Mononuclear cell (primary cell): ENCODE measurements around the gene ZIM2. TPM values are rescaled to one million over a fixed set of nuclear protein-coding genes. Genes with fewer than 3 reads are reported as not detected.
"Not testable (repeated sequence)": the region's sequence is repeated elsewhere in the genome, so short reads cannot be mapped to it uniquely, and the experiment has no call there.

ENCODE experiments used
- H3K27me3 ChIP-seq: 2 replicates; pipeline ENCODE4 v1.6.0; 2011; ENCODE audit warnings: low read length, control low read depth; ENCODE audit not compliant: insufficient read depth
- H3K4me1 ChIP-seq: 2 replicates; pipeline ENCODE4 v1.5.1; 2011; ENCODE audit warnings: mild to moderate bottlenecking, low read length, control low read depth; ENCODE audit not compliant: insufficient read depth
- H3K4me3 ChIP-seq: 2 replicates; pipeline ENCODE4 v1.5.1; 2011; ENCODE audit warnings: mild to moderate bottlenecking, low read length, moderate library complexity
- H3K9me3 ChIP-seq: 2 replicates; pipeline ENCODE4 v1.5.1; 2011; ENCODE audit warnings: low read depth, mild to moderate bottlenecking, control low read depth, low read length
- total RNA-seq: library from RNA; depleted of rRNA; stranded (reverse); fragments of >200 nt; gene quantifications from one replicate; pipeline ENCODE4 v1.2.3, GENCODE V29; 2012

ZIM2 gene
- not detected for total RNA-seq

- H3K9me3 ChIP-seq: no peaks in the 10 kb centered on the region
- peaks cover 5% of the 10 kb centered on the region for H3K4me1 ChIP-seq
- H3K4me3 ChIP-seq: no peak within 1 kb of the TSS
- H3K27me3 ChIP-seq: peaks cover 21% of the 10 kb centered on the region
Observed at GRCh38 chr19:56840451-56841192, at the start of gene ZIM2, which contains the start of gene PEG3. Gene ZIM2, minus strand, starts transcription at chr19:56840726. Its CDS starts 16,449 bp downstream, at chr19:56824277. Gene PEG3, minus strand, starts transcription at chr19:56840726. Its CDS starts 16,071 bp downstream, at chr19:56824655.

GRCh38 chr19:56885173-56885985, 44.9 kb upstream of the ZIM2 start:
- H3K4me3 ChIP-seq: no peak overlapping the region
- no peaks in the 10 kb centered on the region for H3K27me3 ChIP-seq
- no peaks in the 10 kb centered on the region for H3K4me1 ChIP-seq
- peaks cover 6% of the 10 kb centered on the region for H3K9me3 ChIP-seq

- no peaks in the 10 kb centered on the region for H3K4me1 ChIP-seq
- no peak overlapping the region for H3K4me3 ChIP-seq
- H3K9me3 ChIP-seq: peaks cover 6% of the 10 kb centered on the region
- H3K27me3 ChIP-seq: no peaks in the 10 kb centered on the region
Observed at GRCh38 chr19:56884441-56884840, 43.9 kb upstream of the ZIM2 start.

GRCh38 chr19:56880592-56881190, 40.2 kb upstream of the ZIM2 start:
- H3K4me1 ChIP-seq: no peaks in the 10 kb centered on the region
- no peaks in the 10 kb centered on the region for H3K27me3 ChIP-seq
- no peaks in the 10 kb centered on the region for H3K9me3 ChIP-seq
- no peak overlapping the region for H3K4me3 ChIP-seq

GRCh38 chr19:56877069-56877715, 36.7 kb upstream of the ZIM2 start:
- H3K4me1 ChIP-seq: no peaks in the 10 kb centered on the region
- no peak overlapping the region for H3K4me3 ChIP-seq
- H3K9me3 ChIP-seq: no peaks in the 10 kb centered on the region
- H3K27me3 ChIP-seq: no peaks in the 10 kb centered on the region

- Histone ChIP-seq H3K4me1 (no peaks in the 10 kb centered on the region), H3K27me3 (no peaks in the 10 kb centered on the region), H3K9me3 (no peaks in the 10 kb centered on the region), H3K4me3 (no peak overlapping the region)
Observed at GRCh38 chr19:56875717-56876116, 35.2 kb upstream of the ZIM2 start.

GRCh38 chr19:56874530-56874929, 34.0 kb upstream of the ZIM2 start:
- Histone ChIP-seq H3K4me3 (no peak overlapping the region), H3K9me3 (no peaks in the 10 kb centered on the region), H3K4me1 (no peaks in the 10 kb centered on the region), H3K27me3 (no peaks in the 10 kb centered on the region)

- Histone ChIP-seq H3K4me1 (no peaks in the 10 kb centered on the region), H3K4me3 (no peak overlapping the region), H3K27me3 (no peaks in the 10 kb centered on the region), H3K9me3 (no peaks in the 10 kb centered on the region)
Observed at GRCh38 chr19:56873493-56873892, 33.0 kb upstream of the ZIM2 start.

GRCh38 chr19:56869886-56870285, 29.4 kb upstream of the ZIM2 start:
- no peak overlapping the region for H3K4me3 ChIP-seq
- H3K27me3 ChIP-seq: no peaks in the 10 kb centered on the region
- no peaks in the 10 kb centered on the region for H3K4me1 ChIP-seq
- H3K9me3 ChIP-seq: no peaks in the 10 kb centered on the region

GRCh38 chr19:56868446-56868845, 27.9 kb upstream of the ZIM2 start:
- H3K27me3 ChIP-seq: no peaks in the 10 kb centered on the region
- no peak overlapping the region for H3K4me3 ChIP-seq
- H3K4me1 ChIP-seq: no peaks in the 10 kb centered on the region
- no peaks in the 10 kb centered on the region for H3K9me3 ChIP-seq

- Histone ChIP-seq H3K4me3 (no peak overlapping the region), H3K27me3 (no peaks in the 10 kb centered on the region), H3K4me1 (no peaks in the 10 kb centered on the region), H3K9me3 (peaks cover 2% of the 10 kb centered on the region)
Observed at GRCh38 chr19:56866538-56866937, 26.0 kb upstream of the ZIM2 start.

GRCh38 chr19:56864443-56865125, 24.1 kb upstream of the ZIM2 start:
- Histone ChIP-seq H3K27me3 (no peaks in the 10 kb centered on the region), H3K4me1 (no peaks in the 10 kb centered on the region), H3K9me3 (peaks cover 4% of the 10 kb centered on the region), H3K4me3 (no peak overlapping the region)

- Histone ChIP-seq H3K4me1 (no peaks in the 10 kb centered on the region), H3K27me3 (peaks cover 2% of the 10 kb centered on the region), H3K4me3 (no peak overlapping the region), H3K9me3 (peaks cover 10% of the 10 kb centered on the region)
Observed at GRCh38 chr19:56862741-56863140, 22.2 kb upstream of the ZIM2 start.

- H3K4me3 ChIP-seq, H3K27me3 ChIP-seq, H3K4me1 ChIP-seq: not testable (repeated sequence)
- peaks cover 22% of the 10 kb centered on the region for H3K9me3 ChIP-seq
Observed at GRCh38 chr19:56860409-56860808, 19.9 kb upstream of the ZIM2 start.
